ENCODE results near the gene AMOTL2.

DNA sequence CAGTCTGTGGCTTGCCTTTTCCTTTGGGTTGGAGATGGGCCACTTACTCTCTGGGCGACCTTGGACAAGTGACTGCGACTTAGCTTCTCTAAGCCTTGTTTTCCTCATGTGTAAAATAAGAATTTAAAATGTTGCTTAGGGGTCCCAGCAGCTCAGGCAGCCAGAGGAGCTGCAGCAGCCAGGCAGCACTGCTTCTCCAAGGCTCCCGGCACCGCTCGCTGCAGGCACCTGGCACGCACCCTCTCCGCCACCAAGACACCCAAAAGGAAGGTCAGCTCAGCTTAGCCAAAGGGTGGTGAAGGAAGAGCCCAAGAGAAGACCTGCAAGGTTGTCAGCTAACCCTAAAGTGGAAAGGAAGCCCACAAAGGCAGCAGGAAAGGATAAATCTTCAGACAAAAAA, 10.7 kb upstream of the AMOTL2 start:
- no peak for TF ChIP-seq POLR2A (IDR thresholded peaks at IDR 0.05)
- TF ChIP-seq, protein P1, sequence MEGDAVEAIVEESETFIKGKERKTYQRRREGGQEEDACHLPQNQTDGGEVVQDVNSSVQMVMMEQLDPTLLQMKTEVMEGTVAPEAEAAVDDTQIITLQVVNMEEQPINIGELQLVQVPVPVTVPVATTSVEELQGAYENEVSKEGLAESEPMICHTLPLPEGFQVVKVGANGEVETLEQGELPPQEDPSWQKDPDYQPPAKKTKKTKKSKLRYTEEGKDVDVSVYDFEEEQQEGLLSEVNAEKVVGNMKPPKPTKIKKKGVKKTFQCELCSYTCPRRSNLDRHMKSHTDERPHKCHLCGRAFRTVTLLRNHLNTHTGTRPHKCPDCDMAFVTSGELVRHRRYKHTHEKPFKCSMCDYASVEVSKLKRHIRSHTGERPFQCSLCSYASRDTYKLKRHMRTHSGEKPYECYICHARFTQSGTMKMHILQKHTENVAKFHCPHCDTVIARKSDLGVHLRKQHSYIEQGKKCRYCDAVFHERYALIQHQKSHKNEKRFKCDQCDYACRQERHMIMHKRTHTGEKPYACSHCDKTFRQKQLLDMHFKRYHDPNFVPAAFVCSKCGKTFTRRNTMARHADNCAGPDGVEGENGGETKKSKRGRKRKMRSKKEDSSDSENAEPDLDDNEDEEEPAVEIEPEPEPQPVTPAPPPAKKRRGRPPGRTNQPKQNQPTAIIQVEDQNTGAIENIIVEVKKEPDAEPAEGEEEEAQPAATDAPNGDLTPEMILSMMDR (IDR thresholded peaks at IDR 0.05) = no peak

All from Peyer's patch (tissue), 4 donors.